ENCODE results near the gene PRKAR1B.

- TF ChIP-seq GATA2 (IDR thresholded peaks at IDR 0.05; ENCODE audit: low read depth, low read length) (no peak), GATA3 (IDR thresholded peaks at IDR 0.05; ENCODE audit: low read depth, low read length) (no peak)
These were observed 30.7 kb upstream of the PRKAR1B start for GRCh38 chr7:757741-758163.

Measured in SH-SY5Y (cell line).